ENCODE results near the gene MIER2. TPM values are rescaled to one million over a fixed set of nuclear protein-coding genes. Genes with fewer than 3 reads are reported as not detected.
"Not testable (repeated sequence)": the region's sequence is repeated elsewhere in the genome, so short reads cannot be mapped to it uniquely, and the experiment has no call there.

Gene MIER2
- total and polyA plus RNA-seq, 2 donors from 2014 or later: 18.4 to 23.4 TPM

GRCh38 chr19:386189-386588 lies 41.6 kb upstream of the MIER2 start:
- H3K4me1 ChIP-seq (ENCODE audit: control insufficient read depth in 2 of 3, insufficient read depth in 2 of 3, low read depth in 1 of 3, low read length in 3 of 3); H3K9ac ChIP-seq (ENCODE audit: low read length in 3 of 3); H3K27ac ChIP-seq (ENCODE audit: low read depth in 2 of 2, low read length in 2 of 2); FAIRE-seq; H3K9me3 ChIP-seq (ENCODE audit: control insufficient read depth in 2 of 3, insufficient read depth in 1 of 3, low read length in 3 of 3); H3K4me3 ChIP-seq (ENCODE audit: low read length in 3 of 3); intact Hi-C loops (cut with DNase I); H3K36me3 ChIP-seq (ENCODE audit: control insufficient read depth in 2 of 3, insufficient read depth in 3 of 3, low read length in 3 of 3); DNase-seq; H3K27me3 ChIP-seq (ENCODE audit: control insufficient read depth, insufficient read depth, low read length): not testable (repeated sequence)

DNA sequence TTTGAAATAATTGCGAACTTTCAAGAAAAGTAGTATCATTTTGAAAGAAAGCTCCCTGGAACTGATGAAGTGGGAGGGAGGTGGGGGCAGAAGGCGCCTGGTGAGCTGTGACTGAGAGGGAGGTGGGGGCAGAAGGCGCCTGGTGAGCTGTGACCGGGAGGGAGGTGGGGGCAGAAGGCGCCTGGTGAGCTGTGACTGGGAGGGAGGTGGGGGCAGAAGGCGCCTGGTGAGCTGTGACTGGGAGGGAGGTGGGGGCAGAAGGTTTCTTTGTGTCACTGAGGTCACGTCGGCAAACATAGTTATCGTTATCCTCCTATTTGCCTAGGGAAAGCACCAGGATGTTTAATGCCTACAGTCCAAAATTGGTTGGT lies 40.2 kb upstream of the MIER2 start:
- no peak overlapping the region for H3K27ac ChIP-seq (ENCODE audit: low read depth in 2 of 2, low read length in 2 of 2)
- H3K4me1 ChIP-seq (ENCODE audit: control insufficient read depth in 2 of 3, insufficient read depth in 2 of 3, low read depth in 1 of 3, low read length in 3 of 3): peaks cover 0 to 3% (median 0%) of the 10 kb centered on the region in 3 donors
- peak in 1 of 5 donors; percentile 52 for DNase-seq
- no peaks in the 10 kb centered on the region for H3K9me3 ChIP-seq (ENCODE audit: control insufficient read depth in 2 of 3, insufficient read depth in 1 of 3, low read length in 3 of 3)
- H3K27me3 ChIP-seq (ENCODE audit: control insufficient read depth, insufficient read depth, low read length): no peaks in the 10 kb centered on the region
- no peak overlapping the region for H3K4me3 ChIP-seq (ENCODE audit: low read length in 3 of 3)
- intact Hi-C loops (cut with DNase I): no loop called here
- H3K36me3 ChIP-seq (ENCODE audit: control insufficient read depth in 2 of 3, insufficient read depth in 3 of 3, low read length in 3 of 3): no peaks in the 10 kb centered on the region
- TF ChIP-seq, protein P1, sequence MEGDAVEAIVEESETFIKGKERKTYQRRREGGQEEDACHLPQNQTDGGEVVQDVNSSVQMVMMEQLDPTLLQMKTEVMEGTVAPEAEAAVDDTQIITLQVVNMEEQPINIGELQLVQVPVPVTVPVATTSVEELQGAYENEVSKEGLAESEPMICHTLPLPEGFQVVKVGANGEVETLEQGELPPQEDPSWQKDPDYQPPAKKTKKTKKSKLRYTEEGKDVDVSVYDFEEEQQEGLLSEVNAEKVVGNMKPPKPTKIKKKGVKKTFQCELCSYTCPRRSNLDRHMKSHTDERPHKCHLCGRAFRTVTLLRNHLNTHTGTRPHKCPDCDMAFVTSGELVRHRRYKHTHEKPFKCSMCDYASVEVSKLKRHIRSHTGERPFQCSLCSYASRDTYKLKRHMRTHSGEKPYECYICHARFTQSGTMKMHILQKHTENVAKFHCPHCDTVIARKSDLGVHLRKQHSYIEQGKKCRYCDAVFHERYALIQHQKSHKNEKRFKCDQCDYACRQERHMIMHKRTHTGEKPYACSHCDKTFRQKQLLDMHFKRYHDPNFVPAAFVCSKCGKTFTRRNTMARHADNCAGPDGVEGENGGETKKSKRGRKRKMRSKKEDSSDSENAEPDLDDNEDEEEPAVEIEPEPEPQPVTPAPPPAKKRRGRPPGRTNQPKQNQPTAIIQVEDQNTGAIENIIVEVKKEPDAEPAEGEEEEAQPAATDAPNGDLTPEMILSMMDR (IDR thresholded peaks at IDR 0.05; ENCODE audit: borderline replicate concordance, extremely low read depth, insufficient read depth): no peak
- no peak overlapping the region for H3K9ac ChIP-seq (ENCODE audit: low read length in 3 of 3)
- FAIRE-seq: no peak

- Histone ChIP-seq H3K27me3 (ENCODE audit: control insufficient read depth, insufficient read depth, low read length) (no peaks in the 10 kb centered on the region), H3K4me1 (ENCODE audit: control insufficient read depth in 2 of 3, insufficient read depth in 2 of 3, low read depth in 1 of 3, low read length in 3 of 3) (peaks cover 0 to 3% (median 0%) of the 10 kb centered on the region in 3 donors), H3K36me3 (ENCODE audit: control insufficient read depth in 2 of 3, insufficient read depth in 3 of 3, low read length in 3 of 3) (no peaks in the 10 kb centered on the region), H3K9ac (ENCODE audit: low read length in 3 of 3) (peak overlapping the region in 1 of 3 donors; percentile 40), H3K27ac (ENCODE audit: low read depth in 2 of 2, low read length in 2 of 2) (peak overlapping the region; percentile 14 to 41), H3K4me3 (ENCODE audit: low read length in 3 of 3) (no peak overlapping the region), H3K9me3 (ENCODE audit: control insufficient read depth in 2 of 3, insufficient read depth in 1 of 3, low read length in 3 of 3) (no peaks in the 10 kb centered on the region)
- FAIRE-seq (no peak), DNase-seq (peak; percentile 54 to 75 (median 72))
- TF ChIP-seq, protein P1 (IDR thresholded peaks at IDR 0.05; ENCODE audit: borderline replicate concordance, extremely low read depth, insufficient read depth): peak; percentile 47
- intact Hi-C loops (cut with DNase I): no loop called here
Observed at GRCh38 chr19:383922-384798, 39.6 kb upstream of the MIER2 start.

GRCh38 chr19:383040-383439 lies 38.4 kb upstream of the MIER2 start:
- intact Hi-C loops (cut with DNase I): no loop called here
- Histone ChIP-seq H3K9ac (ENCODE audit: low read length in 3 of 3) (no peak overlapping the region), H3K4me1 (ENCODE audit: control insufficient read depth in 2 of 3, insufficient read depth in 2 of 3, low read depth in 1 of 3, low read length in 3 of 3) (peaks cover 0 to 3% (median 0%) of the 10 kb centered on the region in 3 donors), H3K27me3 (ENCODE audit: control insufficient read depth, insufficient read depth, low read length) (no peaks in the 10 kb centered on the region), H3K27ac (ENCODE audit: low read depth in 2 of 2, low read length in 2 of 2) (no peak overlapping the region), H3K36me3 (ENCODE audit: control insufficient read depth in 2 of 3, insufficient read depth in 3 of 3, low read length in 3 of 3) (no peaks in the 10 kb centered on the region), H3K9me3 (ENCODE audit: control insufficient read depth in 2 of 3, insufficient read depth in 1 of 3, low read length in 3 of 3) (no peaks in the 10 kb centered on the region), H3K4me3 (ENCODE audit: low read length in 3 of 3) (no peak overlapping the region)
- DNase-seq (peak in 1 of 5 donors; percentile 53), FAIRE-seq (no peak)
- TF ChIP-seq, protein P1 (IDR thresholded peaks at IDR 0.05; ENCODE audit: borderline replicate concordance, extremely low read depth, insufficient read depth): no peak

DNA sequence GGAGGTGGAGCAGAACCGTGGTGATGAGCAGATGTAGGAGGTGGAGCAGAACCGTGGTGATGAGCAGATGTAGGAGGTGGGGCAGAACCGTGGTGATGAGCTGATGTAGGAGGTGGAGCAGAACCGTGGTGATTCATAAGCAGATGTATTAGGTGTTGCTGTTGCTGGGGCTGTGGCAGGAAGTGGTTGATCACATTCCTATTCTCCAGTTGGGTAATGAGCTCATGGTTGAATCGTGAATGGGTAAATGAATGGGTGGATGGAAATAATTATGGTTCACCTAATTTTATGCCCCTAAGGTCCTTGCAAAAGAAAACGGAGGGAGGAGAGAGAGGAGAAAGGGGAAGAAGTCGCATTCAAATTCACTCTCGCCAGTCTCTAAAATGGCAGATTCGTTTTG lies 38.0 kb upstream of the MIER2 start:
- FAIRE-seq; H3K4me1 ChIP-seq (ENCODE audit: control insufficient read depth in 2 of 3, insufficient read depth in 2 of 3, low read depth in 1 of 3, low read length in 3 of 3); H3K27me3 ChIP-seq (ENCODE audit: control insufficient read depth, insufficient read depth, low read length); intact Hi-C loops (cut with DNase I); H3K36me3 ChIP-seq (ENCODE audit: control insufficient read depth in 2 of 3, insufficient read depth in 3 of 3, low read length in 3 of 3); H3K9me3 ChIP-seq (ENCODE audit: control insufficient read depth in 2 of 3, insufficient read depth in 1 of 3, low read length in 3 of 3); H3K27ac ChIP-seq (ENCODE audit: low read depth in 2 of 2, low read length in 2 of 2); H3K4me3 ChIP-seq (ENCODE audit: low read length in 3 of 3); H3K9ac ChIP-seq (ENCODE audit: low read length in 3 of 3); DNase-seq: not testable (repeated sequence)

DNA sequence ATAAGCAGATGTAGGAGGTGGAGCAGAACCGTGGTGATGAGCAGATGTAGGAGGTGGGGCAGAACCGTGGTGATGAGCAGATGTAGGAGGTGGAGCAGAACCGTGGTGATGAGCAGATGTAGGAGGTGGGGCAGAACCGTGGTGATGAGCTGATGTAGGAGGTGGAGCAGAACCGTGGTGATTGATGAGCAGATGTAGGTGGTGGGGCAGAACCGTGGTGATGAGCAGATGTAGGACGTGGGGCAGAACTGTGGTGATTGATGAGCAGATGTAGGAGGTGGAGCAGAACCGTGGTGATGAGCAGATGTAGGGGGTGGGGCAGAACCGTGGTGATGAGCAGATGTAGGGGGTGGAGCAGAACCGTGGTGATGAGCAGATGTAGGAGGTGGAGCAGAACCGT lies 37.3 kb upstream of the MIER2 start:
- H3K9me3 ChIP-seq (ENCODE audit: control insufficient read depth in 2 of 3, insufficient read depth in 1 of 3, low read length in 3 of 3); FAIRE-seq; H3K27ac ChIP-seq (ENCODE audit: low read depth in 2 of 2, low read length in 2 of 2); H3K4me1 ChIP-seq (ENCODE audit: control insufficient read depth in 2 of 3, insufficient read depth in 2 of 3, low read depth in 1 of 3, low read length in 3 of 3); H3K4me3 ChIP-seq (ENCODE audit: low read length in 3 of 3); H3K9ac ChIP-seq (ENCODE audit: low read length in 3 of 3); H3K27me3 ChIP-seq (ENCODE audit: control insufficient read depth, insufficient read depth, low read length); intact Hi-C loops (cut with DNase I); H3K36me3 ChIP-seq (ENCODE audit: control insufficient read depth in 2 of 3, insufficient read depth in 3 of 3, low read length in 3 of 3): not testable (repeated sequence)
- DNase-seq: peak in 1 of 5 donors; percentile 3

Measured in kidney (tissue), 14 donors.